Measurements from ENCODE around the gene PIGQ. TPM values are rescaled to one million over a fixed set of nuclear protein-coding genes. Genes with fewer than 3 reads are reported as not detected.

PIGQ gene
- total RNA-seq, 1 donor from 2014 or later, result 53.1 TPM

GRCh38 chr16:576823-577201 is 7.0 kb downstream of the PIGQ start:
- Mint-ChIP-seq H3K27me3 (no peaks in the 10 kb centered on the region), H3K9me3 (no peaks in the 10 kb centered on the region), H3K4me1 (peaks cover 2% of the 10 kb centered on the region), H3K27ac (no peak overlapping the region), H3K4me3 (no peak overlapping the region), H3K36me3 (ENCODE audit: low read depth) (peaks cover 1% of the 10 kb centered on the region)
- DNase-seq (no peak), ATAC-seq (ENCODE audit: low read depth) (no peak)
- ChIA-PET POLR2A (interaction anchor here (1.1 kb wide), 1 partner anchor 50 kb away, joined by 3 read pairs; the partner anchor contains the start of gene CAPN15), CTCF (no interaction called here)
- no peak for TF ChIP-seq CTCF (IDR thresholded peaks at IDR 0.05)
- intact Hi-C loops (cut with micrococcal nuclease), result no loop called here

DNA sequence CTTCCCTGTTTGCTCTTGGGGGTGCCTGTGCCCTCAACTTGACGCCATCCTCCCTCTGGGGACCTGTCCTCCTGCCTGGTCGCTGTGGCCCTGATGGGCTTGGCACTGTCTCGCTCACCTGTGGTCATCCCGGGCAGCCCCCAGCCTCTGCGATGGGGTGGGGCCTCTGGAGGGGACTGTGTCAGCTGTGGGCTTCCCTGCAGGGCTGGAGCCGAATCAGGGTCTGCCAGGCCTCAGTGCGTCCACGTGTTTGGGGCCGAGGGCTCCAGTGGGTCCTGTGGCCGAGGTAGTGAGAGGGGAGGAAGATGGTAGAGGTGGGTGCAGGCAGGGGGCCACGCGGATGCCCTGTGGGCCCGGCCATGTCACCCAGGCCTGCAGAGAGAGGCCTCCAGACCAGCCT is 8.0 kb downstream of the PIGQ start:
- H3K36me3 Mint-ChIP-seq (ENCODE audit: low read depth), result no peaks in the 10 kb centered on the region
- POLR2A ChIA-PET, result no interaction called here
- H3K27ac Mint-ChIP-seq, result no peak overlapping the region
- no peaks in the 10 kb centered on the region for H3K27me3 Mint-ChIP-seq
- ATAC-seq (ENCODE audit: low read depth) (no peak), DNase-seq (no peak)
- CTCF ChIA-PET, result no interaction called here
- peaks cover 2% of the 10 kb centered on the region for H3K4me1 Mint-ChIP-seq
- TF ChIP-seq CTCF (IDR thresholded peaks at IDR 0.05), result no peak
- no peak overlapping the region for H3K4me3 Mint-ChIP-seq
- no peaks in the 10 kb centered on the region for H3K9me3 Mint-ChIP-seq
- intact Hi-C loops (cut with micrococcal nuclease), result loop anchor here (2.0 kb wide), 4 partner anchors 33 to 211 kb away; partner anchors contain the start of genes CHTF18, CIAO3, RHOT2 and RPUSD1

- no peak for TF ChIP-seq CTCF (IDR thresholded peaks at IDR 0.05)
- CTCF ChIA-PET, result interaction anchor here (1.0 to 1.5 kb wide), 2 partner anchors 32 to 88 kb away, joined by 3 to 4 read pairs; no protein-coding TSS in a partner anchor
- H3K27me3 Mint-ChIP-seq, result no peaks in the 10 kb centered on the region
- POLR2A ChIA-PET, result interaction anchor here (1.0 to 1.6 kb wide), 3 partner anchors 10 to 41 kb away, joined by 3 to 5 read pairs (median 3); no protein-coding TSS in a partner anchor
- no peak for ATAC-seq (ENCODE audit: low read depth)
- no peaks in the 10 kb centered on the region for H3K9me3 Mint-ChIP-seq
- intact Hi-C loops (cut with micrococcal nuclease), result loop anchor here (2.0 kb wide), 4 partner anchors 32 to 210 kb away; partner anchors contain the start of genes CHTF18, CIAO3, RHOT2 and RPUSD1
- no peak for DNase-seq
- H3K36me3 Mint-ChIP-seq (ENCODE audit: low read depth), result no peaks in the 10 kb centered on the region
- H3K4me1 Mint-ChIP-seq, result peaks cover 2% of the 10 kb centered on the region
- no peak overlapping the region for H3K4me3 Mint-ChIP-seq
- H3K27ac Mint-ChIP-seq, result no peak overlapping the region
Measured at GRCh38 chr16:578232-578869, 8.6 kb downstream of the PIGQ start.

GRCh38 chr16:578870-579405 is 9.2 kb downstream of the PIGQ start:
- Mint-ChIP-seq H3K9me3 (no peaks in the 10 kb centered on the region), H3K27me3 (no peaks in the 10 kb centered on the region), H3K36me3 (ENCODE audit: low read depth) (no peaks in the 10 kb centered on the region), H3K4me3 (peak overlapping the region; percentile 50), H3K4me1 (peaks cover 2% of the 10 kb centered on the region), H3K27ac (no peak overlapping the region)
- DNase-seq (peak; percentile 82), ATAC-seq (ENCODE audit: low read depth) (peak; percentile 95)
- intact Hi-C loops (cut with micrococcal nuclease), result loop anchor here (1.0 to 2.0 kb wide), 6 partner anchors 32 to 210 kb away; partner anchors contain the start of genes CHTF18, CIAO3, RHOT2 and RPUSD1
- CTCF ChIA-PET, result interaction anchor here (0.6 to 1.5 kb wide), 4 partner anchors 10 to 87 kb away, joined by 3 to 4 read pairs (median 4); partner anchors contain the start of gene METTL26
- no peak for TF ChIP-seq CTCF (IDR thresholded peaks at IDR 0.05)
- POLR2A ChIA-PET, result interaction anchor here (0.5 to 1.6 kb wide), 4 partner anchors 10 to 428 kb away, joined by 3 to 5 read pairs (median 4); no protein-coding TSS in a partner anchor
